DOHH2 (cell line): Measurements from ENCODE around the gene DDI2.

Experiments
- EZH2phosphoT487 ChIP-seq: fragments of 200-600 bp; sonication (generic); IDR thresholded peaks from 2 replicates; pipeline ENCODE4 v1.6.1; 2017; ENCODE audit warnings: borderline replicate concordance, mild to moderate bottlenecking, antibody characterized with exemption, low read length, moderate library complexity, mixed read lengths
- TF ChIP-seq, protein P1 (sequence below): fragments of 200-600 bp; sonication (generic); IDR thresholded peaks from one replicate; pipeline ENCODE4 v1.5.1; 2014; ENCODE audit warnings: antibody characterized with exemption, mild to moderate bottlenecking, low read depth, low read length; ENCODE audit not compliant: poor library complexity, severe bottlenecking

DNA sequence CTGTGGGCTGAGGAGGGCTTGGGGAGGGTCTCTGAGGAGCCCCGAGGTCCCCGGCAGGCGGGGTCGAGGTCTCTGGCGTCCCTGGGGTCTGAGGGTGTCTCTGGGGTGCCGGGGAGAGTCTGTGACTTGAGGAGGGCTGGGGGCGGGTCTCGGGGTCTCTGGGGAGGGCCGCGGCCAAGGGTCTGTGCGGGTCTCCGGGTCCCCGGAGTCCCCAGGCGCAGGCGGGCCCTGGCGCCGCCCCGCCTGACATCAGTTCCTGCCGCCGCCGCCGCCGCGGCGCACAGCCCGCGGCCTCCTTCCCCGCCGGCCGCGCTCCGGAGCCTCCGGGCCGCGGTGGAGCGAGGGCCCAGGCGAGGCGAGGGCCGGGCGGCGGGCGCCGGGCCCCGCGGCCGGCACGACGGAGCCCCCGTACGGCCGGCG, 66.8 kb downstream of the DDI2 start, which contains the start of gene PLEKHM2:
- TF ChIP-seq, protein P1, sequence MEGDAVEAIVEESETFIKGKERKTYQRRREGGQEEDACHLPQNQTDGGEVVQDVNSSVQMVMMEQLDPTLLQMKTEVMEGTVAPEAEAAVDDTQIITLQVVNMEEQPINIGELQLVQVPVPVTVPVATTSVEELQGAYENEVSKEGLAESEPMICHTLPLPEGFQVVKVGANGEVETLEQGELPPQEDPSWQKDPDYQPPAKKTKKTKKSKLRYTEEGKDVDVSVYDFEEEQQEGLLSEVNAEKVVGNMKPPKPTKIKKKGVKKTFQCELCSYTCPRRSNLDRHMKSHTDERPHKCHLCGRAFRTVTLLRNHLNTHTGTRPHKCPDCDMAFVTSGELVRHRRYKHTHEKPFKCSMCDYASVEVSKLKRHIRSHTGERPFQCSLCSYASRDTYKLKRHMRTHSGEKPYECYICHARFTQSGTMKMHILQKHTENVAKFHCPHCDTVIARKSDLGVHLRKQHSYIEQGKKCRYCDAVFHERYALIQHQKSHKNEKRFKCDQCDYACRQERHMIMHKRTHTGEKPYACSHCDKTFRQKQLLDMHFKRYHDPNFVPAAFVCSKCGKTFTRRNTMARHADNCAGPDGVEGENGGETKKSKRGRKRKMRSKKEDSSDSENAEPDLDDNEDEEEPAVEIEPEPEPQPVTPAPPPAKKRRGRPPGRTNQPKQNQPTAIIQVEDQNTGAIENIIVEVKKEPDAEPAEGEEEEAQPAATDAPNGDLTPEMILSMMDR: no peak
- no peak for TF ChIP-seq EZH2phosphoT487
